ENCODE data around the gene MID1IP1. TPM values are rescaled to one million over a fixed set of nuclear protein-coding genes. Genes with fewer than 3 reads are reported as not detected.

MID1IP1 gene
- total RNA-seq, 1 donor from 2014 or later = 29.7 TPM

- Mint-ChIP-seq H3K36me3 (ENCODE audit: insufficient read depth) (no peaks in the 10 kb centered on the region), H3K9me3 (ENCODE audit: low read depth) (peaks cover 12% of the 10 kb centered on the region), H3K27me3 (no peaks in the 10 kb centered on the region)
These were observed 44.2 kb downstream of the MID1IP1 start for GRCh38 chrX:38845426-38845825.

GRCh38 chrX:38847206-38847902 is 46.1 kb downstream of the MID1IP1 start:
- Mint-ChIP-seq H3K4me1 (ENCODE audit: low read depth) (peaks cover 17% of the 10 kb centered on the region), H3K4me3 (ENCODE audit: low read depth) (no peak overlapping the region)
- TF ChIP-seq CTCF (IDR thresholded peaks at IDR 0.05; ENCODE audit: unreplicated experiment) = no peak

More at GRCh38 chrX:38845426-38845825, 44.2 kb downstream of the MID1IP1 start:
- no peak for DNase-seq (ENCODE audit: low spot score, unreplicated experiment)
- H3K4me1 Mint-ChIP-seq (ENCODE audit: low read depth) = peaks cover 15% of the 10 kb centered on the region
- no peak overlapping the region for H3K4me3 Mint-ChIP-seq (ENCODE audit: low read depth)
- TF ChIP-seq CTCF (IDR thresholded peaks at IDR 0.05; ENCODE audit: unreplicated experiment) = no peak
- H3K27ac Mint-ChIP-seq = no peak overlapping the region

GRCh38 chrX:38847903-38848230 is 46.6 kb downstream of the MID1IP1 start:
- Mint-ChIP-seq H3K36me3 (ENCODE audit: insufficient read depth) (no peaks in the 10 kb centered on the region), H3K9me3 (ENCODE audit: low read depth) (peaks cover 16% of the 10 kb centered on the region), H3K27ac (no peak overlapping the region), H3K27me3 (no peaks in the 10 kb centered on the region), H3K4me3 (ENCODE audit: low read depth) (no peak overlapping the region), H3K4me1 (ENCODE audit: low read depth) (peaks cover 17% of the 10 kb centered on the region)
- no peak for DNase-seq (ENCODE audit: low spot score, unreplicated experiment)
- TF ChIP-seq CTCF (IDR thresholded peaks at IDR 0.05; ENCODE audit: unreplicated experiment) = no peak

More at GRCh38 chrX:38847206-38847902, 46.1 kb downstream of the MID1IP1 start:
- peaks cover 16% of the 10 kb centered on the region for H3K9me3 Mint-ChIP-seq (ENCODE audit: low read depth)
- no peaks in the 10 kb centered on the region for H3K36me3 Mint-ChIP-seq (ENCODE audit: insufficient read depth)
- no peaks in the 10 kb centered on the region for H3K27me3 Mint-ChIP-seq
- no peak for DNase-seq (ENCODE audit: low spot score, unreplicated experiment)
- H3K27ac Mint-ChIP-seq = peak overlapping the region; percentile 54

- Mint-ChIP-seq H3K27ac (no peak overlapping the region), H3K4me3 (ENCODE audit: low read depth) (no peak overlapping the region), H3K9me3 (ENCODE audit: low read depth) (peaks cover 19% of the 10 kb centered on the region), H3K36me3 (ENCODE audit: insufficient read depth) (no peaks in the 10 kb centered on the region), H3K27me3 (no peaks in the 10 kb centered on the region), H3K4me1 (ENCODE audit: low read depth) (peaks cover 17% of the 10 kb centered on the region)
- no peak for DNase-seq (ENCODE audit: low spot score, unreplicated experiment)
- TF ChIP-seq CTCF (IDR thresholded peaks at IDR 0.05; ENCODE audit: unreplicated experiment) = no peak
These were observed 47.6 kb downstream of the MID1IP1 start for GRCh38 chrX:38848671-38849455.

GRCh38 chrX:38850807-38851544 is 49.7 kb downstream of the MID1IP1 start:
- Mint-ChIP-seq H3K27me3 (no peaks in the 10 kb centered on the region), H3K9me3 (ENCODE audit: low read depth) (peaks cover 19% of the 10 kb centered on the region), H3K27ac (no peak overlapping the region), H3K36me3 (ENCODE audit: insufficient read depth) (no peaks in the 10 kb centered on the region), H3K4me1 (ENCODE audit: low read depth) (peaks cover 17% of the 10 kb centered on the region), H3K4me3 (ENCODE audit: low read depth) (no peak overlapping the region)
- DNase-seq (ENCODE audit: low spot score, unreplicated experiment) = no peak
- no peak for TF ChIP-seq CTCF (IDR thresholded peaks at IDR 0.05; ENCODE audit: unreplicated experiment)

All from progenitor cell of endocrine pancreas (in vitro differentiated cells).